Measurements from ENCODE around the gene ZNF385D. TPM values are rescaled to one million over a fixed set of nuclear protein-coding genes. Genes with fewer than 3 reads are reported as not detected.

The ZNF385D gene
- total RNA-seq, 1 experiment from 2014 or later: 9.6 TPM

DNA sequence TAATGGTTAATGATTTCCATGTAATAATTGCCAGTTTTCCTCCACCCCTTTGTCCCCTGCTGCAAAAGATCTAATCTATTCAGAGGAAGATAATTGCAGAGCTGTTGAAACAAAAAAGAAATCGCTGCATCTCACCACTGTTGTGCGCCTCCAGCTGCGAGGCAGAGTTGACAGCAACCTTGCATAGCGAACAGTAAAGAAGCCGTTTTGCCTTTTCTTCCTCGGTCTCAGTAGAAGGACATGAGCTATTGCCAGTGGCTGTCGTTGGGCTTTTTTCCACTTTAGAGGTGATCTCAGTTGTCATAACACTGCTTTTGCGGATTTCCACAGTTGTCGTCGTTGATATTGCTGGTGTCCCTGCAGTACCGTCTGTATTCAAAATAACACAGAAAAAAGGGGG is 314.2 kb downstream of the ZNF385D start:
- Mint-ChIP-seq H3K27ac (no peak overlapping the region), H3K4me3 (no peak overlapping the region), H3K36me3 (no peaks in the 10 kb centered on the region), H3K27me3 (ENCODE audit: low read depth) (no peaks in the 10 kb centered on the region), H3K4me1 (peaks cover 12% of the 10 kb centered on the region), H3K9me3 (no peaks in the 10 kb centered on the region)
- TF ChIP-seq, protein P1, sequence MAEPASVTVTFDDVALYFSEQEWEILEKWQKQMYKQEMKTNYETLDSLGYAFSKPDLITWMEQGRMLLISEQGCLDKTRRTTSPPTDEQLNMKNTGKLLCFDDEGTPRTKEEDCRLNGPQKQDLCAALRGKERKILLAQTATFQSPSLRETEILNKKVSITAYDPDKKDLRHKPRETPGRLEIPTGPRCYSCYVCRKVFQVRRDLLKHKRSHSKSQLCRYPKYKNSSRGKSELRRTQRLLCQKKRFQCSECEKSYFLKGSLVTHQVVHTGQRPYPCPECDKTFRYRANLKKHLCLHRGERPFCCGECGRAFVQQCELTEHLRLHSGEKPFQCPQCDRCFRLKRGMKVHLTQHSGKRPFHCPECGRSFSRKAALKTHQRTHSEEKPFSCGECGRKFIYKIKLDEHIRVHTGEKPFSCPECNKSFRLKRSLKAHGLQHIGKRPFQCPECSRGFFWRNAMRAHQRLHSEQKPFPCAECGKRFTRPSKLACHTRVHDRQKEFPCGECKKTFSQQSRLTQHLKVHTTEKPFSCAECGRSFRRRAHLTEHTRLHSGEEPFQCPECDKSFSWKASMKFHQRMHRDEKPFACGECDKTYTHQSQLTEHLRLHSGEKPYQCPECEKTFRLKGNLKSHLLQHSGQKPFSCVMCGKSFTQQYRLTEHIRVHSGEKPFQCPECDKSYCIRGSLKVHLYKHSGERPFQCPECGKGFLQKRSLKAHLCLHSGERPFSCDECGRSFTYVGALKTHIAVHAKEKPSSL (CRISPR knock-in tag; conservative IDR thresholded peaks at IDR 0.05): no peak
- TF ChIP-seq NFATC4 (CRISPR knock-in tag; IDR thresholded peaks at IDR 0.05): no peak
- TF ChIP-seq TP53 (CRISPR knock-in tag; IDR thresholded peaks at IDR 0.05): no peak
- TF ChIP-seq NR3C1 (CRISPR knock-in tag; conservative IDR thresholded peaks at IDR 0.05; ENCODE audit: low read depth): no peak
- TF ChIP-seq, protein P2, sequence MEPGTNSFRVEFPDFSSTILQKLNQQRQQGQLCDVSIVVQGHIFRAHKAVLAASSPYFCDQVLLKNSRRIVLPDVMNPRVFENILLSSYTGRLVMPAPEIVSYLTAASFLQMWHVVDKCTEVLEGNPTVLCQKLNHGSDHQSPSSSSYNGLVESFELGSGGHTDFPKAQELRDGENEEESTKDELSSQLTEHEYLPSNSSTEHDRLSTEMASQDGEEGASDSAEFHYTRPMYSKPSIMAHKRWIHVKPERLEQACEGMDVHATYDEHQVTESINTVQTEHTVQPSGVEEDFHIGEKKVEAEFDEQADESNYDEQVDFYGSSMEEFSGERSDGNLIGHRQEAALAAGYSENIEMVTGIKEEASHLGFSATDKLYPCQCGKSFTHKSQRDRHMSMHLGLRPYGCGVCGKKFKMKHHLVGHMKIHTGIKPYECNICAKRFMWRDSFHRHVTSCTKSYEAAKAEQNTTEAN (CRISPR knock-in tag; IDR thresholded peaks at IDR 0.05): no peak
- TF ChIP-seq GRHL2 (CRISPR knock-in tag; IDR thresholded peaks at IDR 0.05; ENCODE audit: insufficient replicate concordance, severe bottlenecking): no peak
- no peak for TF ChIP-seq FOXP1 (CRISPR knock-in tag; IDR thresholded peaks at IDR 0.05; ENCODE audit: borderline replicate concordance)
- TF ChIP-seq, protein P3, sequence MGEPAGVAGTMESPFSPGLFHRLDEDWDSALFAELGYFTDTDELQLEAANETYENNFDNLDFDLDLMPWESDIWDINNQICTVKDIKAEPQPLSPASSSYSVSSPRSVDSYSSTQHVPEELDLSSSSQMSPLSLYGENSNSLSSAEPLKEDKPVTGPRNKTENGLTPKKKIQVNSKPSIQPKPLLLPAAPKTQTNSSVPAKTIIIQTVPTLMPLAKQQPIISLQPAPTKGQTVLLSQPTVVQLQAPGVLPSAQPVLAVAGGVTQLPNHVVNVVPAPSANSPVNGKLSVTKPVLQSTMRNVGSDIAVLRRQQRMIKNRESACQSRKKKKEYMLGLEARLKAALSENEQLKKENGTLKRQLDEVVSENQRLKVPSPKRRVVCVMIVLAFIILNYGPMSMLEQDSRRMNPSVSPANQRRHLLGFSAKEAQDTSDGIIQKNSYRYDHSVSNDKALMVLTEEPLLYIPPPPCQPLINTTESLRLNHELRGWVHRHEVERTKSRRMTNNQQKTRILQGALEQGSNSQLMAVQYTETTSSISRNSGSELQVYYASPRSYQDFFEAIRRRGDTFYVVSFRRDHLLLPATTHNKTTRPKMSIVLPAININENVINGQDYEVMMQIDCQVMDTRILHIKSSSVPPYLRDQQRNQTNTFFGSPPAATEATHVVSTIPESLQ (CRISPR knock-in tag; IDR thresholded peaks at IDR 0.05): no peak
- no peak for TF ChIP-seq ZNF263 (CRISPR knock-in tag; IDR thresholded peaks at IDR 0.05; ENCODE audit: low read depth)
- TF ChIP-seq OVOL2 (CRISPR knock-in tag; IDR thresholded peaks at IDR 0.05; ENCODE audit: borderline replicate concordance): no peak
- no peak for TF ChIP-seq ZNF317 (CRISPR knock-in tag; IDR thresholded peaks at IDR 0.05; ENCODE audit: borderline replicate concordance, low read depth)
- no peak for TF ChIP-seq ELF4 (CRISPR knock-in tag; IDR thresholded peaks at IDR 0.05; ENCODE audit: low read depth)
- CTCF ChIA-PET: no interaction called here
- POLR2A ChIA-PET: no interaction called here
- DNase-seq (ENCODE audit: low spot score) (no peak), ATAC-seq (peak; percentile 51; the same call in 1 of the 2 replicates)

DNA sequence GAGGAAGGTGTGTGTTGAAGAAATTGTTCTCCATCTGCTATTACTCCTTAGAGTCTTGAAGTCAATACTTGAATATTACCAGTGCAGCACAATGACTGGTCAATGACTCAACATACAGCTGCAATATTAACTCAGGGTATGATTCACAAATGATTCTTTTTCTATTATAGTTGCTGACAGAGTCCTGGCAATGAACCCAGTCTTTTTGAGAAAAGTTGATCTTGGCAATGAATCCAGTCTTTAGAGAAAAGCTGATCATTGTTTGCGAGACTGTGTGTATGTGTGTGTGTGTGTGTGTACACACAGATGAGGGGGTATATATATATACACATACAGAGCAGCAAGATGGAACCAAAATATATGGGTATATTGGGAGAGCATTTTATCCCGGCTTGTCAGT is 315.1 kb downstream of the ZNF385D start:
- Mint-ChIP-seq H3K9me3 (no peaks in the 10 kb centered on the region), H3K27ac (no peak overlapping the region), H3K27me3 (ENCODE audit: low read depth) (no peaks in the 10 kb centered on the region), H3K4me3 (no peak overlapping the region), H3K36me3 (no peaks in the 10 kb centered on the region), H3K4me1 (peaks cover 8% of the 10 kb centered on the region)
- ChIA-PET POLR2A (no interaction called here), CTCF (no interaction called here)
- no peak for ATAC-seq
- DNase-seq (ENCODE audit: low spot score): no peak
- no peak for TF ChIP-seq ZNF121 (CRISPR knock-in tag; IDR thresholded peaks at IDR 0.05)
- TF ChIP-seq TEAD4 (CRISPR knock-in tag; IDR thresholded peaks at IDR 0.05): no peak
- TF ChIP-seq, protein P4, sequence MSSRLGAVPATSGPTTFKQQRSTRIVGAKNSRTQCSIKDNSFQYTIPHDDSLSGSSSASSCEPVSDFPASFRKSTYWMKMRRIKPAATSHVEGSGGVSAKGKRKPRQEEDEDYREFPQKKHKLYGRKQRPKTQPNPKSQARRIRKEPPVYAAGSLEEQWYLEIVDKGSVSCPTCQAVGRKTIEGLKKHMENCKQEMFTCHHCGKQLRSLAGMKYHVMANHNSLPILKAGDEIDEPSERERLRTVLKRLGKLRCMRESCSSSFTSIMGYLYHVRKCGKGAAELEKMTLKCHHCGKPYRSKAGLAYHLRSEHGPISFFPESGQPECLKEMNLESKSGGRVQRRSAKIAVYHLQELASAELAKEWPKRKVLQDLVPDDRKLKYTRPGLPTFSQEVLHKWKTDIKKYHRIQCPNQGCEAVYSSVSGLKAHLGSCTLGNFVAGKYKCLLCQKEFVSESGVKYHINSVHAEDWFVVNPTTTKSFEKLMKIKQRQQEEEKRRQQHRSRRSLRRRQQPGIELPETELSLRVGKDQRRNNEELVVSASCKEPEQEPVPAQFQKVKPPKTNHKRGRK (CRISPR knock-in tag; IDR thresholded peaks at IDR 0.05; ENCODE audit: borderline replicate concordance): no peak

DNA sequence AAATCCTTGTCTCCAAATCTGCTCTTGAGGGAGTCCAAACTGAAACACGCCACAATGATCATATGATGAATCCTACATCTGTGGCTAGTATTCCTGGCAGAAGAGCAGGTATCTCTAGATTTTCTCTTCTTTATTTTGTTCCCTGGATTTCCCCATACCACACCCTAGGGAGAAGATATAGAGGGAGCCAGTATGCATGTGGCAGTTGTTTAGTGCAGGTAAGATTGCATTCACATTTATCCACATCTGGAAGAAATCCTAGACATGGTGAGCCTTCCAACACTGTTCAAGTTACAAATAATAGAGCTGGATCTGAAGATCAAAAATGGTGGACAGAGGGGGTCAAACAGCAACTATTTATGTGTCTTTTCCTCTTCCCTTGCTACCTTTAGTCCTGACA is 316.7 kb downstream of the ZNF385D start:
- Mint-ChIP-seq H3K4me1 (peaks cover 8% of the 10 kb centered on the region), H3K9me3 (no peaks in the 10 kb centered on the region), H3K4me3 (no peak overlapping the region), H3K27ac (no peak overlapping the region), H3K36me3 (no peaks in the 10 kb centered on the region), H3K27me3 (ENCODE audit: low read depth) (no peaks in the 10 kb centered on the region)
- POLR2A ChIA-PET: no interaction called here
- ATAC-seq (no peak), DNase-seq (ENCODE audit: low spot score) (no peak)
- CTCF ChIA-PET: no interaction called here
- TF ChIP-seq, protein P5, sequence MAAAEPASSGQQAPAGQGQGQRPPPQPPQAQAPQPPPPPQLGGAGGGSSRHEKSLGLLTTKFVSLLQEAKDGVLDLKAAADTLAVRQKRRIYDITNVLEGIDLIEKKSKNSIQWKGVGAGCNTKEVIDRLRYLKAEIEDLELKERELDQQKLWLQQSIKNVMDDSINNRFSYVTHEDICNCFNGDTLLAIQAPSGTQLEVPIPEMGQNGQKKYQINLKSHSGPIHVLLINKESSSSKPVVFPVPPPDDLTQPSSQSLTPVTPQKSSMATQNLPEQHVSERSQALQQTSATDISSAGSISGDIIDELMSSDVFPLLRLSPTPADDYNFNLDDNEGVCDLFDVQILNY (CRISPR knock-in tag; IDR thresholded peaks at IDR 0.05): no peak
- TF ChIP-seq, protein P6, sequence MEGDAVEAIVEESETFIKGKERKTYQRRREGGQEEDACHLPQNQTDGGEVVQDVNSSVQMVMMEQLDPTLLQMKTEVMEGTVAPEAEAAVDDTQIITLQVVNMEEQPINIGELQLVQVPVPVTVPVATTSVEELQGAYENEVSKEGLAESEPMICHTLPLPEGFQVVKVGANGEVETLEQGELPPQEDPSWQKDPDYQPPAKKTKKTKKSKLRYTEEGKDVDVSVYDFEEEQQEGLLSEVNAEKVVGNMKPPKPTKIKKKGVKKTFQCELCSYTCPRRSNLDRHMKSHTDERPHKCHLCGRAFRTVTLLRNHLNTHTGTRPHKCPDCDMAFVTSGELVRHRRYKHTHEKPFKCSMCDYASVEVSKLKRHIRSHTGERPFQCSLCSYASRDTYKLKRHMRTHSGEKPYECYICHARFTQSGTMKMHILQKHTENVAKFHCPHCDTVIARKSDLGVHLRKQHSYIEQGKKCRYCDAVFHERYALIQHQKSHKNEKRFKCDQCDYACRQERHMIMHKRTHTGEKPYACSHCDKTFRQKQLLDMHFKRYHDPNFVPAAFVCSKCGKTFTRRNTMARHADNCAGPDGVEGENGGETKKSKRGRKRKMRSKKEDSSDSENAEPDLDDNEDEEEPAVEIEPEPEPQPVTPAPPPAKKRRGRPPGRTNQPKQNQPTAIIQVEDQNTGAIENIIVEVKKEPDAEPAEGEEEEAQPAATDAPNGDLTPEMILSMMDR (IDR thresholded peaks at IDR 0.05): no peak
- TF ChIP-seq ZNF232 (CRISPR knock-in tag; IDR thresholded peaks at IDR 0.05) (no peak), ZNF317 (CRISPR knock-in tag; IDR thresholded peaks at IDR 0.05; ENCODE audit: borderline replicate concordance, low read depth) (no peak), ZNF138 (CRISPR knock-in tag; conservative IDR thresholded peaks at IDR 0.05) (no peak)
